Gastrocnemius medialis (tissue), 4 donors: ENCODE data around the gene MDH1.

Experiments used
- POLR2A ChIP-seq, 2 donors: fragments of 450-650 bp; IDR thresholded peaks; one replicate each; pipeline ENCODE4 v1.6.1; 2017; ENCODE audit warnings: antibody characterized with exemption in 2 of 2, mild to moderate bottlenecking in 2 of 2, moderate library complexity in 2 of 2
- TF ChIP-seq, protein P1 (sequence below), 5 experiments: fragments of 450-650 bp in 3 of 5; fragments of 200-600 bp in 2 of 5; sonication (generic) in 2 of 5; IDR thresholded peaks in 4 of 5; conservative IDR thresholded peaks in 1 of 5; 1 replicate in 4 of 5; 2 replicates in 1 of 5; pipeline ENCODE4 v1.5.1; 2016 to 2019; ENCODE audit warnings: antibody characterized with exemption in 5 of 5, mild to moderate bottlenecking in 3 of 5, moderate library complexity in 3 of 5

DNA sequence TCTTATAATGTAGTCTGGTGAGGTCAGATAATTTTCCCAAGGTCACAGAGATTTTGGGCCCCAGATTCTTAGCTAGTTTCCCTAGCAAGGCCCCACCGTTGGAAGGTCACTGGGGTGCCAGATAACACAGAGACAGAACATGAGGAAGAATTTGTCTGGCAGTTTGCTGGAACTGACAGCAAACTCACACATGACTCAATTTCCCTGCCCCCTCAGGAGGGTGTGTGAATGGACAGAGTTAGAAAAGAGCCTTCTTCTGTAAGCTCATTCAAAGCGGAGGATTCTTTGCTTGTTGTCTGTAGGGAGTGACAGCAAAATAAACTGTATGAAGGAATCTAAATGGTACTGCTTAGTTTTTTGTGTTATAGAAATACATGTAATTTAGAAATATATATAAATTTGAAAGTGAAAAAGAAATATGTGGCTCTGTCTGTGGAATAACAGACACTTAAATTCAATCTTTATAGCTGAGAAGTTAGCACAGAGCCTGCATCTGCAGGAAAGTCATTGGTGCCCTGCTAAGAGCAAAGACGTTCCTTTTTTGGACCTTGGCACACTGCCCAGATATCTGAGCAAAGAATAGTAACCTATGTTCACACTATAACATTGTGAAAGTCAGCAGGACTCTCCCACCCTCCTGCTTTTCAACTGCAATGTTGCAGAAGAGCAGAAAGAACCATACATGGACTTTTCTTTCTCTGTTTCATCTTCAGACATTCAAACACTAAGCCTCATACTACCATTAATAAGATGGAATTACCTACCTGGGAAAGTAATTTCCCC is 2.1 kb downstream of the MDH1 start:
- TF ChIP-seq POLR2A (IDR thresholded peaks at IDR 0.05) = no peak
- TF ChIP-seq, protein P1, sequence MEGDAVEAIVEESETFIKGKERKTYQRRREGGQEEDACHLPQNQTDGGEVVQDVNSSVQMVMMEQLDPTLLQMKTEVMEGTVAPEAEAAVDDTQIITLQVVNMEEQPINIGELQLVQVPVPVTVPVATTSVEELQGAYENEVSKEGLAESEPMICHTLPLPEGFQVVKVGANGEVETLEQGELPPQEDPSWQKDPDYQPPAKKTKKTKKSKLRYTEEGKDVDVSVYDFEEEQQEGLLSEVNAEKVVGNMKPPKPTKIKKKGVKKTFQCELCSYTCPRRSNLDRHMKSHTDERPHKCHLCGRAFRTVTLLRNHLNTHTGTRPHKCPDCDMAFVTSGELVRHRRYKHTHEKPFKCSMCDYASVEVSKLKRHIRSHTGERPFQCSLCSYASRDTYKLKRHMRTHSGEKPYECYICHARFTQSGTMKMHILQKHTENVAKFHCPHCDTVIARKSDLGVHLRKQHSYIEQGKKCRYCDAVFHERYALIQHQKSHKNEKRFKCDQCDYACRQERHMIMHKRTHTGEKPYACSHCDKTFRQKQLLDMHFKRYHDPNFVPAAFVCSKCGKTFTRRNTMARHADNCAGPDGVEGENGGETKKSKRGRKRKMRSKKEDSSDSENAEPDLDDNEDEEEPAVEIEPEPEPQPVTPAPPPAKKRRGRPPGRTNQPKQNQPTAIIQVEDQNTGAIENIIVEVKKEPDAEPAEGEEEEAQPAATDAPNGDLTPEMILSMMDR (IDR thresholded peaks at IDR 0.05 in 4 of 5, conservative IDR thresholded peaks at IDR 0.05 in 1 of 5) = no peak
